ENCODE results near the gene MYRIP.

GRCh38 chr3:39965461-39965860, 156.1 kb downstream of the MYRIP start:
- TF ChIP-seq POLR2A (IDR thresholded peaks at IDR 0.05) (no peak), CTCF (IDR thresholded peaks at IDR 0.05) (no peak)
